GM12872 (cell line): ENCODE results near the gene GJD3.

Experiments
- CTCF ChIP-seq: IDR thresholded peaks from 3 replicates; pipeline ENCODE4 v1.5.1; 2011; ENCODE audit warnings: low read depth, mild to moderate bottlenecking, low read length, moderate library complexity; ENCODE audit not compliant: insufficient read depth

The GJD3 gene

DNA sequence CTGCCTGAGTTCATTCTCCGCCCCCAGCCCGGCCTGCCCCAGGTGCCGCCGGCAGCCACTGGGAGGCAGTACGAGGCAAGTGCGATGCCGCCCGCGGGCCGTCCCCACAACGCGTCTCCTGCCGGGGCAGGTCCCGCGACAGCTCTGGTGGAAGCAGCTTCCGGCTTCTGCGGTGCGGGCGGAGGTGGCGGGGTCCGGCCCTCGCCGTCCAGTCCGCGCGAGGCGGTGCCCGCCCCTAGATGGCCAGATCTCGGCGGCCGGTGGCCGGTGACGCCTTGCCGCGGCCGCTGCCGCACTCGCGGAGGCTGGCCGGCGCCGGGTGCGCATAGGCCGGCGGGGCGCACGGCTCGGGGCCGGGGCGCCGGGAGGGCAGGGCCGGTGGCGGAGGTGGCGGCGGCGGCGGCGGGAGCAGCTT lies 1.8 kb downstream of the GJD3 start:
- TF ChIP-seq CTCF, result peak; percentile 77

DNA sequence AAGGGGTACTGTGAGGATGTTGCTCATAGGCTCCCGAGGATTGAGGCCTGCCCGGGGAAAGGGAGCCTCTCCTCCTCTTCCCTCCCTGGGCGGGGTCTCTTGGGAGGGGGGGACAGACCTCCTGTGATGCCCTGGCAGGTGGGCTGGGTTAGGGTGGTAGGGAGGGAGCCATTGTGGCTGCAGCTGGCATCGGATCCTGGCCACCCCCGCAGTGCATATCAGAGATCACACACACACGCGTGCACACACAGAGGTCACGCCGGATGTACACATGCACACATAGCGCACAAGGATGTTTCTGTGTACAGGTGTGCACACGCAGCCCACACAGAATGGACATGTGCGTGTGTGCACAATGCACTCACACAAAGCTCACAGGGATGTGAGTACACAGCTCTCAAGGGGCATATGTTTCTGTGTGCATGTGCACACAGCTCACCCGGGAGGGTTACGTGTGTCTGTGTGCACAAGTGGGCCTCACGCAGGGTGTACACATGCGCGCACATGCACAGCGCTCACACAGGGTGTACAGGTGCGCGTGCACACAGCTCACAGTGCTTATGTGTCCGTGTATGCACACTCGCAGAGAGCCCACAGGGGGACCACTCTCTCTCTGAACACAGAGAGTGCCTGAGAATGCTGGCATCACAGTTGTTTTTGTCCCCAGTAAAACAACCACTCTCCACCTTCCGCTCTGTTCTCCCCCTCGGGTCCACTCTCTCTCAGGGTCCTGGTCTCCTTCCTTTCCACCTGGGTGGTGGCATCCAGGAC lies 2.4 kb downstream of the GJD3 start:
- TF ChIP-seq CTCF, result no peak

DNA sequence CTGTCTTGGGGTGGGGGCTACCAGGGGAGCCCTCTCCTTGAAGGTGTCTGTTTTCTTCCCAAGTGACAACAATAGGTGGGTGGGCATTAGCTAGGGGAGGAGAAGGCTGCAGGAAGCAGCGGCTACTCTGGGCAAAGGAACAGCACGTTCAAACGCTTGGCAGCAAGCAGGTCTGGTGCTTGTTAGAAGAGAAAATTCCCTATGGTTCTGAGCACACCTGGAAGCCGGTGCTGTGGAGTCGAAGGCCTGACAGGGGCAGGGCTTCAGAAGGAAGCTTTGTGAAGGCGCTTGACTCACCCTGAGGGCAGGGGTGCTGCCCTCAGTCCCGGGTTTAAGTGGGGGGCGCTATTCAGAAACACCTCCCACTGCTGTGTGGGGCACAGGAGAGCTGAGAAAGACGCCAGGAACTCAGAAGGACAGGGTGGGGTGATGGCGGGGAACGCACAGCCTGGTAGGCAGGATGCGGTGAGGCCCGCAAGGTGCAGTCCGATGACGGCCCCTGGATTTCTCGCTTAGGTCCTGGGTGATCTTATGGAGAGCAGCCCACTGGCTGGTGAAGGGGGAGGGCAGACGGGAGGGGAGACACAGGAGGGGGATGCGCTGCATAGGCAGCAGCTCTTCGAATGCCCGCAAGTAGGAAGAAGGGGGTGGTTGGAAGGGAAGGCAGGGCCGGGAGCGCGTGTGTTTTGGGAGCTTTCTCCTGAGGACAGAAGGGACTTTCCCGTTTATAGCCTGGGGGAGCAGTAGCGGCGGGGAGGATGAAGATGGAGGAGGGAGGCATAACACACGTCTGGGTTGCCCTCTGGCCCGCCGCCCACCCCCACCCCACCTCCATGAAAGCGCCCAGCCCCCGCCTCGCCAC lies 3.2 kb downstream of the GJD3 start:
- no peak for TF ChIP-seq CTCF

DNA sequence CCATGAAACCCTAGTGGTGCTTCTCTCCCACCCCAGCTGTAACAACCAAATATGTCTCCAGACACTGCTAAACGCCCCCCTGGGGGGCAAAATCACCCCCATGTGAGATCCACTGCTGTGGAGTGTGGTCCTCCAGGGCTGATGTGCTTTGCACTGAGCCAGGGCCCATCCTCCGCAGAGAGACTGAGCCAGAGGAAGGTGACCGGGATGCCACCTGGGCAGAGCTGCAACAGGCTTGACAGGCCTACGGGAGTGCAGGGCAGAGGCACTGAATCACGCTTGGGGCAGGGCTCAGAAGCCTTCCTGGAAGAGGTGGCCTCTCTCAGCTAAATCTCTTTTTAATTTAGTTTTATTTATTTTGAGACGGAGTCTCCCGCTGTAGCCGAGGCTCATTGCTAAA lies 4.4 kb downstream of the GJD3 start:
- TF ChIP-seq CTCF, result no peak

DNA sequence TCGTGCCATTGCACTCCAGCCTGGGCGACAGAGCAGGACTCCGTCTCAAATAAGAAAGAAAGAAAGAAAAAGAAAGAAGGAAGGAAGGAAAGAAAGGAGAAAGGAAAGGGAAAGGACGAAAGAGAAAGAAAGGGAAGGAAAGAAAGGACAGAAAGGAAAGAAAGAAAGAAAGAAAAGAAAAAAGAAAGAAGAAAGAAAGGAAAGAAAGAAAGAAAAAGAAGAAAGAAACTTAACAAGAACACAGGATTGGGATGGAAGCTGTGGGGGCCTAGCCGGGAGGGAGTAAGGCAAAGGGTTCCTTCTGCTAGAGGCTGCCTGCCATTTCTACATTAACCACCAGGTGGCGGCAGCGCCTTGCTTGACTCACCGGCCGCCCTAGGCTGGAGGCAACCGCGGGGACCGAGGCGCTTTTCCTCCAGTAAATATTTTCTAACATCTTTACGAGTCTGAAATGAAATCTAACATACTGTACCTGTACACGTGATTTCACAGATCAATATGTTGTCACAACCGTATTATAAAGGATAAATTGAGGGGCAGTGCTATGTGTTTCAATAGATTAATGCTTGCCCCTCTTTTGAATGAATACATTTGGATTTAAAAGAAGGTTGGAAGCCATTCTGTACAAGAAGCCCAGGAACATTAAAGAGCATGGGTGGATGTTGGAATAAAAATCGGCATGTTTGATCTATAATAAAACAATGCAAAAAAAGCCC lies 6.1 kb downstream of the GJD3 start:
- peak; percentile 95 for TF ChIP-seq CTCF

DNA sequence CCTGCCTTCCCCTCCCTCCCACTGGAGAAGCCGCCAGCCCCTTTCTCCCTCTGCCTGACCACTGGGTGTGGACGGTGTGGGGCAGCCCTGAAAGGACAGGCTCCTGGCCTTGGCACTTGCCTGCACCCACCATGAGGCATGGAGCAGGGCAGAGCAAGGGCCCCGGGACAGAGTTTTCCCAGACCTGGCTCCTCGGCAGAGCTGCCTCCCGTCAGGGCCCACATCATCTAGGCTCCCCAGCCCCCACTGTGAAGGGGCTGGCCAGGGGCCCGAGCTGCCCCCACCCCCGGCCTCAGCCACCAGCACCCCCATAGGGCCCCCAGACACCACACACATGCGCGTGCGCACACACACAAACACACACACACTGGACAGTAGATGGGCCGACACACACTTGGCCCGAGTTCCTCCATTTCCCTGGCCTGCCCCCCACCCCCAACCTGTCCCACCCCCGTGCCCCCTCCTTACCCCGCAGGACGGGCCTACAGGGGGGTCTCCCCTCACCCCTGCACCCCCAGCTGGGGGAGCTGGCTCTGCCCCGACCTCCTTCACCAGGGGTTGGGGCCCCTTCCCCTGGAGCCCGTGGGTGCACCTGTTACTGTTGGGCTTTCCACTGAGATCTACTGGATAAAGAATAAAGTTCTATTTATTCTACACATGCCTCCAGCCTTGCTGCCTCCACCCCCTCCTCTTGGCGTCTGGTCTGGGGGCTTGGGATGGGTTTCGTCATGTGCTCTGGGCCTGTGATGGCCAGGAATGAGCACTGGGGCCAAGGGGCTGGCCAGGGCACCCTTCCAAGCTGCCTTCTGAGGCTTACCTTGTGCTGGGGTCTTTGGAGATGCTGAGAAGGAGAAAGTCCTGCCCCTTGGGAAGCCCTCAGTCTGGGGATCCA lies 7.3 kb downstream of the GJD3 start:
- no peak for TF ChIP-seq CTCF
